ENCODE measurements around the gene NFKB2. TPM values are rescaled to one million over a fixed set of nuclear protein-coding genes. Genes with fewer than 3 reads are reported as not detected.

NFKB2 gene
- total RNA-seq, 1 donor from 2014 or later, result 88.4 TPM

- DNase-seq (ENCODE audit: extremely low read depth, low read depth, low spot score), result peak; percentile 90
Observed at GRCh38 chr10:102420714-102421506, 25.4 kb downstream of the NFKB2 start, which contains the start of gene FBXL15. FBXL15 (plus strand) TSS chr10:102420836; CDS start chr10:102421130, 294 bp downstream.

- no peak for DNase-seq (ENCODE audit: extremely low read depth, low read depth, low spot score)
Observed at GRCh38 chr10:102421507-102421756, 25.9 kb downstream of the NFKB2 start.

- no peak for DNase-seq (ENCODE audit: extremely low read depth, low read depth, low spot score)
Observed at GRCh38 chr10:102421757-102422512, 26.4 kb downstream of the NFKB2 start.

- no peak for DNase-seq (ENCODE audit: extremely low read depth, low read depth, low spot score)
Observed at GRCh38 chr10:102422545-102423129, 27.1 kb downstream of the NFKB2 start.

GRCh38 chr10:102423372-102423968, 28.0 kb downstream of the NFKB2 start:
- DNase-seq (ENCODE audit: extremely low read depth, low read depth, low spot score), result no peak

- no peak for DNase-seq (ENCODE audit: extremely low read depth, low read depth, low spot score)
Observed at GRCh38 chr10:102424145-102424544, 28.6 kb downstream of the NFKB2 start.

- DNase-seq (ENCODE audit: extremely low read depth, low read depth, low spot score), result no peak
Observed at GRCh38 chr10:102424916-102425315, 29.4 kb downstream of the NFKB2 start.

- no peak for DNase-seq (ENCODE audit: extremely low read depth, low read depth, low spot score)
Observed at GRCh38 chr10:102425444-102425843, 29.9 kb downstream of the NFKB2 start.

GRCh38 chr10:102426803-102427287, 31.3 kb downstream of the NFKB2 start:
- no peak for DNase-seq (ENCODE audit: extremely low read depth, low read depth, low spot score)

GRCh38 chr10:102429468-102429867, 34.0 kb downstream of the NFKB2 start:
- DNase-seq (ENCODE audit: extremely low read depth, low read depth, low spot score), result no peak

- no peak for DNase-seq (ENCODE audit: extremely low read depth, low read depth, low spot score)
Observed at GRCh38 chr10:102431452-102432124, 36.1 kb downstream of the NFKB2 start.

GRCh38 chr10:102432162-102432950, 36.9 kb downstream of the NFKB2 start, which contains the start of gene CUEDC2:
CUEDC2 (minus strand) TSS chr10:102432574; CDS start chr10:102425188, 7,386 bp downstream.
- peak; percentile 74 for DNase-seq (ENCODE audit: extremely low read depth, low read depth, low spot score)

- DNase-seq (ENCODE audit: extremely low read depth, low read depth, low spot score), result no peak
Observed at GRCh38 chr10:102433619-102434046, 38.1 kb downstream of the NFKB2 start.

GRCh38 chr10:102434394-102435132, 39.1 kb downstream of the NFKB2 start:
- DNase-seq (ENCODE audit: extremely low read depth, low read depth, low spot score), result no peak

GRCh38 chr10:102435133-102435497, 39.6 kb downstream of the NFKB2 start:
- no peak for DNase-seq (ENCODE audit: extremely low read depth, low read depth, low spot score)

GRCh38 chr10:102435529-102436233, 40.2 kb downstream of the NFKB2 start:
- no peak for DNase-seq (ENCODE audit: extremely low read depth, low read depth, low spot score)

- no peak for DNase-seq (ENCODE audit: extremely low read depth, low read depth, low spot score)
Observed at GRCh38 chr10:102436312-102436711, 40.8 kb downstream of the NFKB2 start.

GRCh38 chr10:102437515-102437914, 42.0 kb downstream of the NFKB2 start:
- DNase-seq (ENCODE audit: extremely low read depth, low read depth, low spot score), result no peak

Measured in glomerular endothelial cell (primary cell).